Epithelial cell of esophagus (primary cell): ENCODE measurements around the gene ABITRAM.
A peak's percentile ranks its signal among the peaks of the same experiment; 100 is the strongest.
"Not testable (repeated sequence)": the region's sequence is repeated elsewhere in the genome, so short reads cannot be mapped to it uniquely, and the experiment has no call there.

ENCODE experiments used
- DNase-seq: peaks from one replicate; pipeline ENCODE4 v3.0.0; 2010; ENCODE audit warnings: low read depth
- H3K4me3 ChIP-seq: 2 replicates; pipeline ENCODE4 v1.5.1; 2011; ENCODE audit warnings: mild to moderate bottlenecking, low read length, control low read depth
- TF ChIP-seq, protein P1 (sequence below): IDR thresholded peaks from 2 replicates; pipeline ENCODE4 v1.5.1; 2011; ENCODE audit warnings: low read depth, mild to moderate bottlenecking, low read length, control low read depth, inconsistent platforms; ENCODE audit not compliant: insufficient read depth; ENCODE audit errors: missing control alignments

The ABITRAM gene

DNA sequence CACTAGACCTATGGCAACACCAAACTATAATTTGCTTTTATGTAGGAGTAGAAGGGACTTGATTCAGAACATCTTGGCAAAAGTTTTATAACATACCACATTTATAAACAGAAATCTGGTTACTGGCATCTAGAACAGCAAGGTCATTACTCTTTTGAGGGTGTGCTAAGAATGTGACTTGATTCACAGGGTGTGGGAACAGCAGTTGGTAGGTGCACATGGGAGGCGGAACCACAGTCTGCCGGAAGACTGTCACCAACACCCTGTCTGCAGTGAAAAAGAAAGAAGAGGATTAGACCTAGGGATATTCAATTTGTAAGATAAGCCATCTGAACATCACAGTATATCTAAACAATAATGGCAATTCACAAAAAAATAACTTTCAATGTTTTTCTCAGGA is 23.3 kb upstream of the ABITRAM start:
- no peak overlapping the region for H3K4me3 ChIP-seq
- TF ChIP-seq, protein P1, sequence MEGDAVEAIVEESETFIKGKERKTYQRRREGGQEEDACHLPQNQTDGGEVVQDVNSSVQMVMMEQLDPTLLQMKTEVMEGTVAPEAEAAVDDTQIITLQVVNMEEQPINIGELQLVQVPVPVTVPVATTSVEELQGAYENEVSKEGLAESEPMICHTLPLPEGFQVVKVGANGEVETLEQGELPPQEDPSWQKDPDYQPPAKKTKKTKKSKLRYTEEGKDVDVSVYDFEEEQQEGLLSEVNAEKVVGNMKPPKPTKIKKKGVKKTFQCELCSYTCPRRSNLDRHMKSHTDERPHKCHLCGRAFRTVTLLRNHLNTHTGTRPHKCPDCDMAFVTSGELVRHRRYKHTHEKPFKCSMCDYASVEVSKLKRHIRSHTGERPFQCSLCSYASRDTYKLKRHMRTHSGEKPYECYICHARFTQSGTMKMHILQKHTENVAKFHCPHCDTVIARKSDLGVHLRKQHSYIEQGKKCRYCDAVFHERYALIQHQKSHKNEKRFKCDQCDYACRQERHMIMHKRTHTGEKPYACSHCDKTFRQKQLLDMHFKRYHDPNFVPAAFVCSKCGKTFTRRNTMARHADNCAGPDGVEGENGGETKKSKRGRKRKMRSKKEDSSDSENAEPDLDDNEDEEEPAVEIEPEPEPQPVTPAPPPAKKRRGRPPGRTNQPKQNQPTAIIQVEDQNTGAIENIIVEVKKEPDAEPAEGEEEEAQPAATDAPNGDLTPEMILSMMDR: no peak
- DNase-seq: no peak

DNA sequence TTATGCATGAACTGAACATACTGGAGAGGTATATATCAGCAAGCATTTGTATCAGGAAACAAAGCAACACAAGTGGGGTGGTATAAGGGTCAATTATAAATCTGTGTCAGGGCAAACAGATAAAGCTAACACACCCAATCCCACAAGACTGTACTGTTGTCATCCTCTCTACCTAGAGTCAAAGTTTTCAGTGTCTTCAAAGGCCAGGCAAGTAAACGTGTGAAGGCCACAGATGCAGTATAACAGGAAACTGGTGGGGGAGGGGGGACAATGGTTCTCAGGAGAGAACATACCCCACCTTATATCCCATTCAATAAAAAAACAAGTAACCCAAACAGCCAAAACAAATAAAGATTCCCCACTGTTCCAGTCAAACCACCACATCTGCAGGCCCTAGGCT is 22.4 kb upstream of the ABITRAM start:
- no peak for DNase-seq
- H3K4me3 ChIP-seq: no peak overlapping the region
- TF ChIP-seq, protein P1: no peak

DNA sequence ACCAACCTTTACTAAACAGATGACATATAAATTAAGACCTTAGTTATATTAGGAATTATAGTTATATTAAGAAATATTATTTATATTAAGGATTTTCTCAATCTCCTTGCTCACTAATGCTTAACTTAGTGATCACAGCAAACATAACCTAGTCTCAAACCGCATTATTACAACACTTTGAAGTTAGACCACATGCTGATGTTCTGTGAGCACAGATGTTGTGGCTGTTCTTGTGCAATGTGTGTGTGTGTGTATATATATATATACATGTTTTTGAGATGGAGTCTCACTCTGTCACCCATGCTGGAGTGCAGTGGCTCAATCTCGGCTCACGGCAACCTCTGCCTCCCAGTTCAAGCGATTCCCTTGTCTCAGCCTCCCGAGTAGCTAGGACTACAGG is 20.8 kb upstream of the ABITRAM start:
- H3K4me3 ChIP-seq: no peak overlapping the region
- DNase-seq: no peak
- TF ChIP-seq, protein P1: no peak

DNA sequence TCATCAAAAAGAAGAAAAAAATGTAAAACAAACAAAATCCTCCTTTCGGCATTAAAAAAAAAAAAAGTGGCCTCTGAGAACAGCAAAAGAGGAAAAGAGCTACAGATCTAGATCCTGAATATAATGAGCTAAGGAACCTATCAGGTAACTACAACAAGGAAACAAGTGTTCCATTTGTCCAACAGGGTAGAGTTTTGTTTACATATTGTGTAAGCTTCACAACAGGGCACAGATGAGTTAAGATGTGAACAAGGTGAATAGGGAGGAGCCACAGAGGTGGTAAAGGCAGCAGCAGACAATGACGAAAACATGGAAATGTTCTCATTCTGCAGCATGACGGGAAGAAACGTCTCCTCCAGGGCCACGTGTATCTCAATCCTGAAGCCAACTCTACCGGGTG is 14.7 kb upstream of the ABITRAM start:
- H3K4me3 ChIP-seq: no peak overlapping the region
- TF ChIP-seq, protein P1: no peak
- DNase-seq: peak; percentile 37

DNA sequence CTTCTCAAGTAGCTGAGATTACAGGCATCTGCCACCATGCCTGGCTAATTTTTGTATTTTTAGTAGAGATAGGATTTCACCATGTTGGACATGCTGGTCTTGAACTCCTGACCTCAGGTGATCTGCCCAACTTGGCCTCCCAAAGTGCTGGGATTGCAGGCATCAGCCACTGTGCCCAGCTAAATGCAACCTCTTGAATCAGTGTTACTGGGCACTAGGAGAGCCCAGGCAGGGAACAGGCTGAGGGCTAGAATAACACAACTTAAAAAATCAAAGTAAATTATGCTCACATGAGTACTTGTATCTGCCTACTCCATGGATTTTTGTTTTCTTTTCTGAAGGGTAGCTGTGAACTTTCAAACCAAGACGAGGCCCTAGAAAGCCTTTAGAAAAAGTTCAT is 13.8 kb upstream of the ABITRAM start:
- H3K4me3 ChIP-seq, DNase-seq: not testable (repeated sequence)

DNA sequence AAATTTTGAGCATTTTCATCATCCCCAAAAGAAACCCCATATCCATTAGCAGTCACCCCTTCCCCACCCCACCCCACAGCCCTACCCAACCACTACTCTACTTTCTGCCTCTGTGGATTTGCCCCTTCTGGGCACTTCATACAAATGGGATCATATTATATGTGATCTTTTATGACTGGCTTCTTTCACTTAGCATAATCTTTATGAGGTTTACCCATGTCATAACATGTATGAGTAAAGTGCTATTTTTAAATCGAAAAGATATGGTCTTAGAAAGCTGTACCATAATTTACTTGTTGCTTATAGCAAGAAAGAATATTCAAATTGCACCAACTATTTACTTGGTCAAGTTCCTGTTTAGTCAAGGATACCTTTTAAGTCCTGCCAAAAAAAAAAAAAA is 13.0 kb upstream of the ABITRAM start:
- TF ChIP-seq, protein P1: no peak
- DNase-seq: no peak
- H3K4me3 ChIP-seq: no peak overlapping the region

DNA sequence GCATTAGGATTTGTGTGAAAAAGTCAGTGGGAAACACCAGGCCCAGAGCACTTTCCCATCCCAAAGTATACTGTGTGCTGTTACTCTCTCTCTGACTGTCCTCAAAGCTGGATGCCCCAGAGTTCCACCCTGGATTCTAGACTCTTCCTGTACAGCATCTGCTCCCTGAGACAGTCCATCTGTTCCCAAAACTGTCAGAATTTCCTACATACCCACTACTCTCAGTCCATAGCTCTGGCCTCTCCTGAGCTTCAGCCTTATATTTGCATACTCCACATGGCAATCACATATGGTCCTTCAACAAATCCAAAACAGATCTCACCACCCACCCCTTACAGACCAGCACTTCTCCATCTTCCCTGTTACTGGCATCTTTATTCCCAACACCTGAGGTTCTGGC is 9.7 kb upstream of the ABITRAM start:
- TF ChIP-seq, protein P1: no peak
- no peak for DNase-seq
- H3K4me3 ChIP-seq: no peak overlapping the region

DNA sequence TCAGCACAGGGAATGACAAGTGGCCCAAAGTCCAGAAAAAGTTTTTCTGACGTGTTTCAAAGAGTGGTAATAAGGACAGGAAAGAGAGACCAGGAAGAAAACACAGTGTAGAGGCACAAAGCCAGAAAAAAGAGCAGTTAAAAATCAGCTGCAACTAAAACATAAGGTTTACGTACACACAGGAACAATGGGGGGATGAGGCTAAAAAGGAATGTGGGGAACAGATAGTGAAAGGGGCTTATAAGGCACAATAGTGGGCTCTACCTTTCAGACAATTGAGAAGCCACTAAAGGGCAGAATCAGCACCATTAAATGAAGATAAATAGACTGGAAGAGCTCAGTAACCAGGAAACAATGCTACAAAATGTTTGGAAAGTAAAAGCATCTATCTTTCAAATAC is 5.8 kb upstream of the ABITRAM start:
- H3K4me3 ChIP-seq: no peak overlapping the region
- TF ChIP-seq, protein P1: no peak
- DNase-seq: no peak
